A549 (cell line): ENCODE measurements around the gene TEX22. TPM values are rescaled to one million over a fixed set of nuclear protein-coding genes. Genes with fewer than 3 reads are reported as not detected.
A peak's percentile ranks its signal among the peaks of the same experiment; 100 is the strongest.

Experiments used
- ATAC-seq, 2 experiments: fragments of 200-7000 bp in 1 of 2; fragments of >200 bp in 1 of 2; cut with Nextera tagmentation in 1 of 2; cut with Tn5 transposase in 1 of 2; 3 replicates each; pipeline versions ENCODE4 v1.8.0 to v1.9.1; 2018 to 2020; ENCODE audit warnings: mild to moderate bottlenecking in 1 of 2, moderate library complexity in 1 of 2
- CTCF ChIA-PET: fragments of 300-600 bp; sonication (Branson Sonifier 250); formaldehyde crosslinking; extraction: SDS; loops from one replicate; lab custom pipeline; 2021; ENCODE audit warnings: antibody characterized with exemption, inconsistent platforms; lab: Yijun Ruan, JAX
- POLR2A ChIA-PET: fragments of 350-600 bp; formaldehyde crosslinking; extraction: SDS; loops from one replicate; lab custom pipeline; 2021; ENCODE audit warnings: antibody characterized with exemption, inconsistent platforms; lab: Yijun Ruan, JAX
- DNase-seq, 2 experiments: peaks; one replicate each; pipeline versions ENCODE4 v3.0.0 to v3.0.0-alpha.2; 2011 to 2016; ENCODE audit warnings: low read depth in 1 of 2, low spot score in 1 of 2
- FAIRE-seq: peaks from 2 replicates; lab custom pipeline; 2011; peaks lifted over from hg19 to GRCh38; lab: Jason Lieb, UNC
- H3K27ac ChIP-seq, 2 experiments: fragments of >200 bp; sonication (Bioruptor Twin); formaldehyde crosslinking; 3 replicates each; pipeline ENCODE4 v1.5.1; 2016 to 2017
- H3K4me1 ChIP-seq: fragments of >200 bp; sonication (Bioruptor Twin); formaldehyde crosslinking; 3 replicates; pipeline ENCODE4 v1.6.1; 2016
- H3K4me2 ChIP-seq: fragments of >200 bp; sonication (Bioruptor Twin); formaldehyde crosslinking; 3 replicates; pipeline ENCODE4 v1.6.1; 2016
- H3K4me3 ChIP-seq: fragments of >200 bp; sonication (Bioruptor Twin); formaldehyde crosslinking; 3 replicates; pipeline ENCODE4 v1.5.1; 2016
- H3K9me3 ChIP-seq: fragments of >200 bp; sonication (Bioruptor Twin); formaldehyde crosslinking; 3 replicates; pipeline ENCODE4 v1.6.1; 2016
- CBX2 ChIP-seq: fragments of 200-600 bp; sonication (generic); IDR thresholded peaks from 2 replicates; pipeline ENCODE4 v1.6.1; 2016; ENCODE audit warnings: low read depth, mild to moderate bottlenecking, borderline replicate concordance
- CBX8 ChIP-seq: fragments of 200-600 bp; sonication (generic); IDR thresholded peaks from 2 replicates; pipeline ENCODE4 v1.6.1; 2016
- EHMT2 ChIP-seq: fragments of 200-600 bp; sonication (generic); IDR thresholded peaks from 2 replicates; pipeline ENCODE4 v1.6.1; 2016; ENCODE audit warnings: antibody characterized with exemption, low read depth, mild to moderate bottlenecking, moderate library complexity
- HDAC2 ChIP-seq: fragments of 200-600 bp; sonication (generic); IDR thresholded peaks from 2 replicates; pipeline ENCODE4 v1.6.1; 2016
- HOXA7 ChIP-seq: fragments of 250-450 bp; sonication (Bioruptor Pico); IDR thresholded peaks from 2 replicates; pipeline ENCODE4 v1.5.0; 2020; ENCODE audit warnings: mild to moderate bottlenecking, moderate library complexity
- HOXB13 ChIP-seq: fragments of 250-450 bp; sonication (Bioruptor Pico); IDR thresholded peaks from 2 replicates; pipeline ENCODE4 v1.5.0; 2020; ENCODE audit warnings: low read depth, mild to moderate bottlenecking, moderate library complexity
- JUN ChIP-seq, 2 experiments: fragments of >200 bp; sonication (Bioruptor Twin); formaldehyde crosslinking; IDR thresholded peaks; 2 replicates in 1 of 2; 3 replicates in 1 of 2; pipeline ENCODE4 v1.6.1; 2016 to 2017
- JUNB ChIP-seq: fragments of >200 bp; sonication (Bioruptor Twin); formaldehyde crosslinking; IDR thresholded peaks from 2 replicates; pipeline ENCODE4 v1.6.1; 2016
- MAX ChIP-seq: IDR thresholded peaks from 2 replicates; pipeline ENCODE4 v1.6.1; 2012
- MAZ ChIP-seq: fragments of 150-350 bp; IDR thresholded peaks from 2 replicates; pipeline ENCODE4 v1.6.1; 2014; ENCODE audit warnings: antibody characterized with exemption, low read depth, low read length, borderline replicate concordance
- NPAS2 ChIP-seq: fragments of 250-450 bp; sonication (Bioruptor Pico); IDR thresholded peaks from 2 replicates; pipeline ENCODE4 v1.8.0; 2022; ENCODE audit warnings: mild to moderate bottlenecking, moderate library complexity, borderline replicate concordance
- NR3C1 ChIP-seq: fragments of >200 bp; sonication (Bioruptor Twin); formaldehyde crosslinking; IDR thresholded peaks from 3 replicates; pipeline ENCODE4 v1.6.1; 2017
- PHF8 ChIP-seq: fragments of 200-600 bp; sonication (generic); IDR thresholded peaks from 2 replicates; pipeline ENCODE4 v1.6.1; 2016; ENCODE audit warnings: low read depth, mild to moderate bottlenecking, antibody characterized with exemption, moderate library complexity, borderline replicate concordance
- POLR2A ChIP-seq: IDR thresholded peaks from 2 replicates; pipeline ENCODE4 v1.6.1; 2012; ENCODE audit warnings: mild to moderate bottlenecking, low read length
- POLR2AphosphoS2 ChIP-seq: conservative IDR thresholded peaks from 2 replicates; pipeline ENCODE4 v1.6.1; 2012; ENCODE audit warnings: low read length, improper control_type of control experiment, inconsistent platforms
- RAD21 ChIP-seq, 2 experiments: fragments of >200 bp in 1 of 2; sonication (Bioruptor Twin) in 1 of 2; formaldehyde crosslinking in 1 of 2; IDR thresholded peaks in 1 of 2; conservative IDR thresholded peaks in 1 of 2; 2 replicates in 1 of 2; 3 replicates in 1 of 2; pipeline ENCODE4 v1.6.1; 2012 to 2018; ENCODE audit warnings: inconsistent platforms in 1 of 2
- RARB ChIP-seq: fragments of 250-450 bp; sonication (Bioruptor Pico); IDR thresholded peaks from 2 replicates; pipeline ENCODE4 v1.8.0; 2021; ENCODE audit warnings: mild to moderate bottlenecking, moderate library complexity
- RCOR1 ChIP-seq: fragments of 150-350 bp; IDR thresholded peaks from 2 replicates; pipeline ENCODE4 v1.6.1; 2014; ENCODE audit warnings: antibody characterized with exemption, low read length, low read depth
- REST ChIP-seq: fragments of 200-600 bp; sonication (generic); IDR thresholded peaks from 2 replicates; pipeline ENCODE4 v1.6.1; 2016; ENCODE audit warnings: antibody characterized with exemption, mild to moderate bottlenecking, moderate library complexity
- RNF2 ChIP-seq: fragments of 200-600 bp; sonication (generic); IDR thresholded peaks from 2 replicates; pipeline ENCODE4 v1.6.1; 2016; ENCODE audit warnings: low read depth, mild to moderate bottlenecking, antibody characterized with exemption, moderate library complexity, borderline replicate concordance
- SMC3 ChIP-seq: fragments of >200 bp; sonication (Bioruptor Twin); formaldehyde crosslinking; IDR thresholded peaks from 3 replicates; pipeline ENCODE4 v1.6.1; 2018; ENCODE audit warnings: inconsistent platforms
- SREBF2 ChIP-seq: fragments of 450-650 bp; IDR thresholded peaks from 2 replicates; pipeline ENCODE4 v1.6.1; 2014; ENCODE audit warnings: mild to moderate bottlenecking, moderate library complexity
- TP53 ChIP-seq: fragments of 250-450 bp; sonication (Bioruptor Pico); IDR thresholded peaks from 2 replicates; pipeline ENCODE4 v1.5.0; 2021; ENCODE audit warnings: mild to moderate bottlenecking, moderate library complexity
- ZFP36 ChIP-seq: fragments of 450-650 bp; IDR thresholded peaks from 2 replicates; pipeline ENCODE4 v1.6.1; 2014; ENCODE audit warnings: borderline replicate concordance; ENCODE audit not compliant: partially characterized antibody
- WGBS: methylation state at CpG from one replicate; pipeline ENCODE4 v1.1.6; 2017; ENCODE audit errors: missing lambda C conversion rate; 5-methylcytosine and 5-hydroxymethylcytosine counted together
- polyA plus RNA-seq, 4 experiments: library from polyadenylated mRNA; depleted of rRNA in 3 of 4; stranded (reverse); fragments of >200 nt; fragmentation: RNase III in 1 of 4; extraction: RNeasy Plus Mini Kit Qiagen cat#74134 plus additional on column Dnase treatment in 1 of 4; gene quantifications; 2 replicates in 3 of 4; 3 replicates in 1 of 4; pipeline ENCODE4 v1.2.3, GENCODE V29; 2011 to 2017

The TEX22 gene
- polyA plus RNA-seq, 2 of the 4 experiments (the other 2 are of a cell fraction): 0.06 to 0.23 TPM

- ATAC-seq (0 out of 6 replicates have a peak, but pooled peaks of 1 of the 2 experiments have one; percentile 12), FAIRE-seq (no peak), DNase-seq (no peak)
- Histone ChIP-seq H3K4me1 (no peaks in the 10 kb centered on the region), H3K4me3 (no peak overlapping the region), H3K9me3 (no peaks in the 10 kb centered on the region), H3K27ac (no peak overlapping the region), H3K4me2 (no peak overlapping the region)
- TF ChIP-seq HDAC2: no peak
- no peak for TF ChIP-seq MAX
- TF ChIP-seq CBX2: no peak
- no peak for TF ChIP-seq RNF2
- TF ChIP-seq PHF8: no peak
- TF ChIP-seq JUN (IDR thresholded peaks at IDR 0.05): no peak
- TF ChIP-seq NR3C1: no peak
- TF ChIP-seq RARB (CRISPR knock-in tag): no peak
- TF ChIP-seq REST: no peak
- TF ChIP-seq HOXA7 (CRISPR knock-in tag): no peak
- no peak for TF ChIP-seq NPAS2 (CRISPR knock-in tag)
- no peak for TF ChIP-seq JUNB
- no peak for TF ChIP-seq ZFP36
- no peak for TF ChIP-seq POLR2A
- ChIA-PET POLR2A (no interaction called here), CTCF (interaction anchor here (0.6 to 3.1 kb wide), 5 partner anchors 15 to 1189 kb away, joined by 3 to 13 read pairs (median 4); no protein-coding TSS in a partner anchor)
- 54% methylated on average over 11 of the region's 11 CpGs for WGBS
These were observed 23.9 kb upstream of the TEX22 start for GRCh38 chr14:105374389-105374788.

GRCh38 chr14:105375635-105376057 is 22.7 kb upstream of the TEX22 start:
- H3K4me2 ChIP-seq: no peak overlapping the region
- WGBS: 84% methylated on average over 4 of the region's 4 CpGs

DNA sequence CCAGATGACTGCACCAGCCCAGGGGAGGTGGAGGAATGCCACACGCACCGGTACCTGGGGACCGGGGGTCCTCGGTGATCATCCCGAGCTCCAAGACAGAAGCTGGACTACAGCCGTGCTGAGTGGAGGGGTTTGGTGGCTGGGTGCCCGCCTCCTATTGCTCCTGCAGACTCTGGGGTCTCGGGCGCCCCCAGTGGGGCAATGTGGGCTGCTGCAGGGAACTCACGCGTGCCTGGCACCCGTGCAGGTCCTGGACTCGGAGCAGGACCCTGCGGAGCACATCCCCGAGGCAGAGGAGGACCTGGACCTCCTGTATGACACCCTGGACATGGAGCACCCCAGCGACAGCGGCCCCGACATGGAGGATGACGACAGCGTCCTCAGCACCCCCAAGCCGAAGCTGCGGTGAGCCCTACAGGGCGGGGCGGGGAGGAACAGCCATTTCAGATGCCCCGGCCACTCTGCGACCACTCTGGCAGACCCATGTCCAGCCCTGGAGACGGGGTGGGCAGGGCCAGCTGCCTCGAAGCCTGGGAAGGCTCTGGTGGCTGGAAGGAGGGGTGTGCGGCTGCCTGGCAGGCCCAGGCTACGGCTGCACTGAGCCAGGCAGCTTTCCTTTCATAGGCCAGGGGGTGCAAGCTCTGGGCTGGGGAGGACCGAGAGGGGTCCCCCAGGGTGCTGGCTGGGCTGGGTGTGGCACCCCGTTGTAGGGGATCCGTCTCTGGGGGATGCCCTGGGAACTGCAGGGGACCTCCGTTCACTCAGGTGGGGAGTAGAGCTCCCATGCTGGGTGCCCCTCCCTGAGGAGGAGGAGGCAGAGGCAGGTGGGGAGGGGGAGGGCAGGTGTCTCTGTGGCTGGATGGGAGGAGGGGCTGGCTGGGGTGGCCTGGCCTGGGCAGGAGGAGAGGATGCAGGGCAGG is 21.6 kb upstream of the TEX22 start:
- no peak for DNase-seq
- ChIA-PET CTCF (interaction anchor here (0.6 to 1.9 kb wide), 4 partner anchors 29 to 134 kb away, joined by 3 to 4 read pairs (median 3); no protein-coding TSS in a partner anchor), POLR2A (no interaction called here)
- FAIRE-seq: no peak
- Histone ChIP-seq H3K27ac (no peak overlapping the region), H3K4me1 (no peaks in the 10 kb centered on the region), H3K9me3 (no peaks in the 10 kb centered on the region), H3K4me2 (no peak overlapping the region), H3K4me3 (no peak overlapping the region)
- ATAC-seq: peak in 1 of 2 experiments; percentile 18; a peak in 3 of 6 replicates
- WGBS: 88% methylated on average over 11 of the region's 34 CpGs
- no peak for TF ChIP-seq POLR2A
- TF ChIP-seq MAZ: no peak
- TF ChIP-seq RAD21 (conservative IDR thresholded peaks at IDR 0.05 in 1 of 2, IDR thresholded peaks at IDR 0.05 in 1 of 2): no peak
- no peak for TF ChIP-seq SMC3
- TF ChIP-seq JUNB: no peak
- no peak for TF ChIP-seq ZFP36
- TF ChIP-seq SREBF2: no peak
- TF ChIP-seq PHF8: no peak

More at GRCh38 chr14:105375635-105376057, 22.7 kb upstream of the TEX22 start:
- Histone ChIP-seq H3K4me1 (no peaks in the 10 kb centered on the region), H3K4me3 (no peak overlapping the region), H3K9me3 (no peaks in the 10 kb centered on the region), H3K27ac (no peak overlapping the region)
- ChIA-PET CTCF (interaction anchor here (0.6 to 1.9 kb wide), 3 partner anchors 28 to 119 kb away, joined by 3 to 4 read pairs (median 3); no protein-coding TSS in a partner anchor), POLR2A (no interaction called here)
- FAIRE-seq: no peak
- TF ChIP-seq CBX2 (no peak), CBX8 (no peak), MAZ (no peak), RCOR1 (no peak), RNF2 (no peak), HOXB13 (no peak), EHMT2 (no peak), ZFP36 (no peak), SMC3 (no peak), TP53 (CRISPR knock-in tag) (no peak), POLR2AphosphoS2 (no peak)
- no peak for DNase-seq
- no peak for ATAC-seq
